ENCODE results near the gene ACSF2.

GRCh38 chr17:50393700-50394099, 32.3 kb upstream of the ACSF2 start:
- no peak for TF ChIP-seq CTCF (IDR thresholded peaks at IDR 0.05)
- no peak for TF ChIP-seq POLR2AphosphoS5 (IDR thresholded peaks at IDR 0.05)
- no peak for TF ChIP-seq EP300 (IDR thresholded peaks at IDR 0.05)

All from upper lobe of left lung (tissue), 4 donors.